GM19239 (cell line): ENCODE results near the gene PRCC.
A peak's percentile ranks its signal among the peaks of the same experiment; 100 is the strongest.

ENCODE experiments used
- DNase-seq: peaks from one replicate; pipeline ENCODE4 v3.0.0; 2011; ENCODE audit warnings: low spot score; ENCODE audit not compliant: insufficient read length
- FAIRE-seq: peaks from 2 replicates; lab custom pipeline; 2011; peaks lifted over from hg19 to GRCh38; lab: Jason Lieb, UNC

PRCC gene

DNA sequence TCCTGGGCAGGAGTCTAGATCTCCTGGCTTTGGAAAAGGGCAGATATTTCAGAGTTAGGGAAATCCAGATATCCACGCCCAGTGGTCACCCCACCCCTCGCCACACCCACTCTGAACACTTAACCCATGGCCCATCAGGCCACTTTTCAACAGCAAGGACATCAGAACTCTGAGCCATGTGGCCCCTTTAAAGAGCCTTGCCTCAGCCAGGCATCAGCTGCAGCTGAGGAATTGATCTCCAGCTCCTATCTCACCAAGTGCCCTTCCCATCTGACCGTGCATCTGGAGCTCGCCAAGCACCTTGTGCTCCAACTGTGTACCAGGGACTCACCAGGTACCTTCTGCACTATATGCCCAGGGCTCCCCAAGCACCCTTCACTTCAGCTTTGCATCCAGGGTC is 69.6 kb downstream of the PRCC start:
- DNase-seq (no peak), FAIRE-seq (no peak)

GRCh38 chr1:156838972-156839371 is 71.6 kb downstream of the PRCC start:
- no peak for FAIRE-seq
- peak; percentile 57 for DNase-seq

GRCh38 chr1:156839426-156840109 is 72.2 kb downstream of the PRCC start:
- DNase-seq (no peak), FAIRE-seq (no peak)

- DNase-seq, result no peak
- FAIRE-seq, result no peak
These were observed 73.0 kb downstream of the PRCC start for GRCh38 chr1:156840186-156840897.

GRCh38 chr1:156840898-156841279 is 73.6 kb downstream of the PRCC start:
- FAIRE-seq (no peak), DNase-seq (no peak)

- no peak for FAIRE-seq
- no peak for DNase-seq
These were observed 74.0 kb downstream of the PRCC start for GRCh38 chr1:156841295-156841855.

GRCh38 chr1:156842618-156843300 is 75.4 kb downstream of the PRCC start:
- FAIRE-seq (no peak), DNase-seq (no peak)

GRCh38 chr1:156844102-156844501 is 76.8 kb downstream of the PRCC start:
- FAIRE-seq (no peak), DNase-seq (no peak)

DNA sequence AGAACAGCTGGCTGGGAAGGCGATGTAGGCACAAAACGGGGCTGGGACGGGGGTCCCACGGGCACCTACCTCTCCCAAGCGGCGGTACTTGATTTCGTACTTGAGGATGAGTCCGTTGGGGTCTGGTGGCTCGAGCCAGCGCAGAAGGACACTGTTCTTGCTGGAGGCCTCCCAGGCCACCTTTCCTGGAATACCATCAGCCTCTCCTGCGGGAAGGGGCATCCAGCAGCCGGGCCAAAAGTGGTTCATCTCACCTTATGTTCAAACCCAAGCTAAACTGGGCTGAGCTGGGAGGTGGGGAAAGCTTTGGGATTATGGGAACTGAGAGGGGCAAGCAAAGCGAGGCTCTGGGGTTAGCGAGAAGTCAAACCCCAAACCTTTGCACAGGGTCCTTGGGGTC is 77.3 kb downstream of the PRCC start:
- FAIRE-seq, result no peak
- DNase-seq, result no peak

DNA sequence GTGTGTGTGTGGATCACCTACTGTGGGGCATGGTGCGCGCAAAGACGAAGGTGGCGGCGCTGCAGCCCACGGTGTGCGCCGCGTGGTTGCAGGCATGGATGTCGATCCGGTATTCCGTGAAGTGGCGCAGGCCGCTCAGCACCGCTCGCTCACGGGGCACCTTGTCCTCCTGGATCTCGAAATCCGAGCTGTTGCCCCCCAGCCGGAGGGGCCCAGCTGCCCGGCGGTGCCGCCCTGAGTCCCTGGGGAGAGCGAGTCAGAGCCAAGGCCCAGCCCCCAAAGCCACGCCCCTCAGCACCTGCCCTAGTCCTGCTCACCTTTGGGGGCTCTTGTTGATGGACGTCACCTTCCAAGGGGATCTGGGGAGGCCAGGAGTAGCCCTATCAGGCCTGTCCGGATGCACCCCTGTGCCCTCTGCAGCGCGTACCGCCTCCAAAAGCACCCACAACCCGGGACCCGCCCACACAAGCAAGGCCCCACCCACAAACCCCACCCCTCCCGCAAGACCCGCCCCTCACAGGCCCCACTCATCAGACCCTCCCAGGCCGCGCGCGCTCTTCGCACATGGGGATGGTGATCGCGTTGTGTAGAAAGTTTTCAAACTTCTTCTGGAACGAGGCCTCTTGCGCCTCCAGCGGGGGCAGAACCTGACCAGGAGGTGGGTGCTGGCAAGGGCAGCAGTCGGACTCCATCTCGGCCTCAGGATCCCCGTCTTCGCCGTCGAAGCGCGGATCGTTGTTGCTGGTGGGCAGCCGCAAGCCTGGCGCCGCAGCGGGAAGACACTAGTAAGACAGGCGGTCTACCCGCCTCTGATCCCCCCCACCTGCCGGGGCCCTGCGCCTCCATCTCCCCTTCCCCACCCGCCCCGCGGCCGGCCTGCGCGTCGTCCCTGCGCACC is 78.0 kb downstream of the PRCC start:
- DNase-seq (no peak), FAIRE-seq (no peak)

DNA sequence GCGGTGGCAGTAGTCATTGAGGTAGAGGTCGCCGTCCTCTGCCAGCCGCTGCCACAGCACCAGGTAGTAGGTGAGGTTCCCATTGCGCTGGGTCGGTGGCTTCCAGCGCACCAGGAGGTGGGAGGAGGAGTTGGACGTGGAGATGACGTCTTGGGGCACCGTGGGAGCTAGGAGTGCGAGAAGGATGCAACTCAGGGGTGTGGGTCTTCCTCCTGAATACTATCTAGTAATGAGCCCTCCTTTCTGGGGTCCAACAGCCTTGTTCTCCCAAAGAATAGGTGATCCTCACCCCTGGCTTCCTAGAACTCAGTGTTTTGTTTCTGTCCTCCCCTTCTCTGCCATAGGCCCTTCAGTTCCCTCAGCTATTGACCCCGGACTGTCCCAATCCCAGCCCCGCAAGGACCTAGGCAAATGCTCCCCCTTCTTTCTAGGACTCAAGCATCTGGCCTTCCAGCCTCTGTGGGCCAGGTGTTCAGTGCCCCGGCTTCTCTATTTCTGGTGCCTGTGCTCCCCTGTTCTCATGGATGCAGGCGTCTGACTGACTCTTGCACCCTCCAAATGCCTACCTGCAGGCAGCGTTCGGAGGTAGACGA is 78.7 kb downstream of the PRCC start:
- DNase-seq (no peak), FAIRE-seq (no peak)

DNA sequence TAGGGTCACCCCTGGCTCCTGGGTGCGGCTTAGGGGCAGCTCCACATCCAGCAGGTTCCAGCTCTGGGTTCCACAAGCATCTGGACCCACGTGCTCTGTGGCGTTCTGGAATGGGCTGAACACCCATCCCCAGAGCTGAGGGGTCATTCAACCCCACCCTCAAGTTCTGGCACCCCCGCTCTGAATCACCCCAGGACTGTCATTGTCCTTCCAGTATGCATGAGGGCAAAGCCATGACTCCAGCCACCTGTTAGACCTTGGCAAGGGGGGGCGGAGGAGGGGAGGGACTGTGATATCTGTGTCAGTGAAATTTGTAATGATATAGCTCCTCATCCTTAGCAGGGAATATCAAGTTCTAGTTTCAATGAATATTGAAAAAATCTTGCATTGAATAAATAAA is 79.3 kb downstream of the PRCC start:
- no peak for DNase-seq
- no peak for FAIRE-seq

GRCh38 chr1:156847591-156848460 is 80.5 kb downstream of the PRCC start:
- DNase-seq (no peak), FAIRE-seq (no peak)

DNA sequence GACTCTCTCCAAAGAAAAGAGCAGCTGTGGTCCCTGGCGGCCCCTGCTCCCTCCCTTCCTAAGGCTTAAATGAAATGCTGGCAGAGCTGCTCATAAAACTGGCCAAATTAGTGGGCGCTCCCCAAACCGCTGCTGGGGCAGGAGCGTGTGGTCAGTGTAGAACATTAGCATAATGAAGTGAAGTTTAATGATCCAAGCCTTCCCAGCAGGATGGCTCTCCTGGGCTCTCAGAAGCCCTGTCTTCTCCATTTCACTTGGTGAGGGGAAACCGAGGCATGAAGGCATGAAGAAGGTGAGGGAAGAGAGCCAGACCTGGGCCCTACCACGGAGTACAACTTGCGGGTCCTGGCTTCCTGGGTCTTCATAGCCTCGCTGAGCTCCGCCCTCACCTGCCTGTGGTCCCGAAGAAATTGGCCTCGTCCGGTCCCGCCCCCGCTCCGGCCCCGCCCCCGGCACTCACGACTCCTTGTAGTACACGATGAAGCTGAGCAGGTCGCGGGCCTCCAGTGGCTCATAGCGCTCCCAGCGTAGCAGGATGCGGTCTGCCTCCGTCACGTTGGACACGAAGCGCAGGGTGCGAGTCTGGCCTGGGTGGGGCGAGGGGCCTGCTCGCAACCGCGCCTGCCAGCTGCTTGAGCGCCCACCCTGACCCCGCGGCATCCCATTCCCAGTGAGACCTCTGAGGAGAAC is 81.3 kb downstream of the PRCC start:
- FAIRE-seq, result no peak
- no peak for DNase-seq

- DNase-seq, result no peak
- FAIRE-seq, result no peak
These were observed 81.8 kb downstream of the PRCC start for GRCh38 chr1:156849151-156849496.
